K562 (cell line): ENCODE results near the gene INPP4B. TPM values are rescaled to one million over a fixed set of nuclear protein-coding genes. Genes with fewer than 3 reads are reported as not detected.

ENCODE experiments used
- ATAC-seq: fragments of 200-7000 bp; cut with Tn5 transposase; 3 replicates; pipeline ENCODE4 v1.9.1; 2020; ENCODE audit warnings: moderate library complexity
- BruUV-seq: library from RNA; stranded (reverse); fragments of 400-500 nt; replicated peaks from 2 replicates; lab custom pipeline; 2021; lab: Mats Ljungman, UMichigan
- CTCF ChIA-PET: fragments of 300-600 bp; formaldehyde crosslinking; extraction: SDS; loops from one replicate; lab custom pipeline; 2021; ENCODE audit warnings: low intra/inter-chr PET ratio; lab: Yijun Ruan, JAX
- POLR2A ChIA-PET: fragments of 300-600, 350-650 bp; sonication (Branson Sonifier 250); formaldehyde crosslinking; extraction: SDS; loops from one replicate; lab custom pipeline; 2021; ENCODE audit warnings: antibody characterized with exemption, inconsistent platforms; lab: Yijun Ruan, JAX
- DNase-seq, 4 experiments: peaks; one replicate each; pipeline versions ENCODE4 v3.0.0 to v3.0.0-alpha.2; 2011 to 2018; ENCODE audit warnings: low spot score in 3 of 4, mixed read lengths in 3 of 4; ENCODE audit errors: extremely low read depth in 1 of 4
- FAIRE-seq: peaks from 2 replicates; lab custom pipeline; 2011; peaks lifted over from hg19 to GRCh38; lab: Jason Lieb, UNC
- H2AFZ ChIP-seq: 2 replicates; pipeline ENCODE4 v1.6.0; 2011; ENCODE audit warnings: low read depth, low read length, control low read depth, inconsistent platforms
- H3K27ac ChIP-seq: fragments of 200-600 bp; 3 replicates; pipeline ENCODE4 v1.8.0; 2011; ENCODE audit warnings: low read depth, mild to moderate bottlenecking, control low read depth, inconsistent platforms, low read length, moderate library complexity, mixed read lengths; ENCODE audit errors: extremely low read depth
- H3K27me3 ChIP-seq, 2 experiments: fragments of 300-600 bp in 1 of 2; 2 replicates in 1 of 2; 3 replicates in 1 of 2; pipeline versions ENCODE4 v1.6.0 to v1.8.0; 2011; ENCODE audit warnings: inconsistent platforms in 2 of 2, low read length in 2 of 2, mild to moderate bottlenecking in 1 of 2, mixed read lengths in 1 of 2, moderate library complexity in 1 of 2; ENCODE audit not compliant: control insufficient read depth in 2 of 2, insufficient read depth in 2 of 2
- H3K36me3 ChIP-seq: fragments of 300-600 bp; 3 replicates; pipeline ENCODE4 v1.8.0; 2011; ENCODE audit warnings: mild to moderate bottlenecking, low read length, inconsistent platforms; ENCODE audit not compliant: control insufficient read depth, insufficient read depth
- H3K4me1 ChIP-seq, 2 experiments: fragments of 200-600 bp in 1 of 2; replicated peaks in 1 of 2; 2 replicates in 1 of 2; 3 replicates in 1 of 2; pipeline versions ENCODE4 v1.5.1 to v1.8.0; 2011; ENCODE audit warnings: inconsistent platforms in 2 of 2, low read length in 2 of 2, mild to moderate bottlenecking in 1 of 2, mixed read lengths in 1 of 2, moderate library complexity in 1 of 2; ENCODE audit not compliant: control insufficient read depth in 2 of 2, insufficient read depth in 2 of 2
- H3K4me2 ChIP-seq: 2 replicates; pipeline ENCODE4 v1.6.1; 2011; ENCODE audit warnings: low read length, control low read depth, inconsistent platforms, mixed read lengths; ENCODE audit not compliant: insufficient read depth
- H3K4me3 ChIP-seq: fragments of 200-600 bp; sonication (generic), shearing (Covaris generic); 2 replicates; pipeline ENCODE4 v1.5.1; 2016; ENCODE audit warnings: control low read depth, inconsistent platforms
- H3K79me2 ChIP-seq: fragments of 200-600 bp; 3 replicates; pipeline ENCODE4 v1.8.0; 2011; ENCODE audit warnings: low read length, inconsistent platforms; ENCODE audit not compliant: control insufficient read depth, insufficient read depth
- H3K9ac ChIP-seq, 2 experiments: 2 replicates each; pipeline versions ENCODE4 v1.6.0 to v1.6.1; 2011; ENCODE audit warnings: low read depth in 2 of 2, low read length in 2 of 2, control low read depth in 1 of 2, inconsistent platforms in 1 of 2, mild to moderate bottlenecking in 1 of 2, mixed read lengths in 1 of 2; ENCODE audit not compliant: insufficient read depth in 1 of 2
- H3K9me1 ChIP-seq: one replicate; pipeline ENCODE4 v1.6.0; 2011; ENCODE audit warnings: inconsistent platforms, mild to moderate bottlenecking, low read length, moderate library complexity; ENCODE audit not compliant: control insufficient read depth, insufficient read depth
- H3K9me3 ChIP-seq: replicated peaks from 2 replicates; pipeline ENCODE4 v1.5.1; 2011; ENCODE audit warnings: low read depth, low read length, inconsistent platforms; ENCODE audit not compliant: control insufficient read depth, insufficient read depth
- H4K20me1 ChIP-seq: replicated peaks from 2 replicates; pipeline ENCODE4 v1.6.1; 2011; ENCODE audit warnings: low read length, inconsistent platforms, mixed read lengths; ENCODE audit not compliant: control insufficient read depth, insufficient read depth
- BACH1 ChIP-seq: fragments of 200-800 bp; sonication (Bioruptor generic); IDR thresholded peaks from 2 replicates; pipeline ENCODE4 v1.6.1; 2016; ENCODE audit warnings: missing genetic modification characterization, missing compliant biosample characterization
- CBFB ChIP-seq: sonication (generic); formaldehyde crosslinking; IDR thresholded peaks from 2 replicates; pipeline ENCODE4 v1.4.0; 2020; ENCODE audit warnings: mild to moderate bottlenecking, missing genetic modification reagents
- CBX1 ChIP-seq: sonication (generic); IDR thresholded peaks from 2 replicates; pipeline ENCODE4 v1.6.1; 2016; ENCODE audit warnings: antibody characterized with exemption, low read depth, mild to moderate bottlenecking
- IFI16 ChIP-seq: fragments of 250-450 bp; sonication (Bioruptor Pico); IDR thresholded peaks from 2 replicates; pipeline ENCODE4 v2.1.2; 2022; ENCODE audit warnings: mild to moderate bottlenecking, inconsistent platforms
- MECOM ChIP-seq: fragments of 250-450 bp; sonication (Bioruptor Pico); IDR thresholded peaks from 2 replicates; pipeline ENCODE4 v1.8.0; 2022; ENCODE audit warnings: inconsistent platforms
- NFATC3 ChIP-seq: fragments of 450-650 bp; IDR thresholded peaks from 2 replicates; pipeline ENCODE4 v1.6.1; 2017; ENCODE audit warnings: mild to moderate bottlenecking
- NFE2L1 ChIP-seq: fragments of 450-650 bp; IDR thresholded peaks from 2 replicates; pipeline ENCODE4 v1.6.1; 2016; ENCODE audit warnings: missing genetic modification characterization, low read depth, mild to moderate bottlenecking, missing compliant biosample characterization, moderate library complexity, borderline replicate concordance
- NFIX ChIP-seq: fragments of 250-450 bp; sonication (Bioruptor Pico); IDR thresholded peaks from 2 replicates; pipeline ENCODE4 v1.4.0; 2020; ENCODE audit warnings: low read depth, mild to moderate bottlenecking, moderate library complexity
- SOX6 ChIP-seq: fragments of 450-650 bp; IDR thresholded peaks from 2 replicates; pipeline ENCODE4 v1.6.1; 2014; ENCODE audit warnings: mild to moderate bottlenecking
- TEAD2 ChIP-seq: fragments of 450-650 bp; IDR thresholded peaks from 2 replicates; pipeline ENCODE4 v1.6.1; 2016; ENCODE audit warnings: missing genetic modification characterization, control low read depth, missing compliant biosample characterization
- ZNF57 ChIP-seq: fragments of 450-650 bp; formaldehyde crosslinking; IDR thresholded peaks from 2 replicates; pipeline ENCODE4 v1.4.0; 2020; ENCODE audit warnings: mild to moderate bottlenecking, moderate library complexity
- ZNF75A ChIP-seq: fragments of 450-650 bp; formaldehyde crosslinking; IDR thresholded peaks from 2 replicates; pipeline ENCODE4 v1.4.0; 2020; ENCODE audit warnings: mild to moderate bottlenecking
- in situ Hi-C: fragments of 300-500 bp; cut with MboI; formaldehyde crosslinking; loops from 4 replicates; pipeline ENCODE4 v1.15.0; 2018; ENCODE audit warnings: inconsistent platforms, mixed read lengths
- intact Hi-C: fragments of 100-400 bp; cut with micrococcal nuclease; formaldehyde crosslinking; loops from 2 replicates; pipeline ENCODE4 v1.14.2; 2022
- polyA plus RNA-seq, 8 experiments: library from polyadenylated mRNA; depleted of rRNA in 4 of 8; stranded (reverse) in 5 of 8; unstranded in 3 of 8; fragments of >200 nt; fragmentation: Nextera tagmentation in 2 of 8; fragmentation: Illumina TruSeq in 1 of 8; extraction: Ambion mirVana in 2 of 8; extraction: Trizol in 1 of 8; gene quantifications; 2 replicates each; pipeline versions ENCODE4 v1.2.1 to v1.2.3, GENCODE V29; 2011 to 2014; ENCODE audit warnings: inconsistent platforms in 1 of 8, missing spikeins in 1 of 8
- total RNA-seq, 7 experiments: library from RNA; depleted of rRNA in 6 of 7; stranded (reverse); fragments of >200 nt in 6 of 7; fragmentation: Illumina TruSeq in 2 of 7; extraction: Trizol in 2 of 7; gene quantifications; 2 replicates each; pipeline versions ENCODE4 v1.2.1 to v1.2.3, GENCODE V29; 2011 to 2021; ENCODE audit warnings: low replicate concordance in 1 of 7
- TF ChIP-seq, protein P1 (sequence below): fragments of 450-650 bp; formaldehyde crosslinking; conservative IDR thresholded peaks from 2 replicates; pipeline ENCODE4 v1.4.0; 2022; ENCODE audit warnings: mild to moderate bottlenecking, missing genetic modification characterization
- TF ChIP-seq, protein P2 (sequence below): fragments of 450-650 bp; formaldehyde crosslinking; IDR thresholded peaks from 2 replicates; pipeline ENCODE4 v1.4.0; 2020; ENCODE audit warnings: mild to moderate bottlenecking, moderate library complexity
- TF ChIP-seq, protein P3 (sequence below): fragments of 250-450 bp; sonication (Bioruptor Pico); IDR thresholded peaks from 2 replicates; pipeline ENCODE4 v1.5.0; 2021

Gene INPP4B
- total and polyA plus RNA-seq, 9 of the 15 experiments (the other 6 are each of a cell fraction or from before 2014, with no cell fraction given) = 0.04 to 0.11 TPM; not detected in 7

DNA sequence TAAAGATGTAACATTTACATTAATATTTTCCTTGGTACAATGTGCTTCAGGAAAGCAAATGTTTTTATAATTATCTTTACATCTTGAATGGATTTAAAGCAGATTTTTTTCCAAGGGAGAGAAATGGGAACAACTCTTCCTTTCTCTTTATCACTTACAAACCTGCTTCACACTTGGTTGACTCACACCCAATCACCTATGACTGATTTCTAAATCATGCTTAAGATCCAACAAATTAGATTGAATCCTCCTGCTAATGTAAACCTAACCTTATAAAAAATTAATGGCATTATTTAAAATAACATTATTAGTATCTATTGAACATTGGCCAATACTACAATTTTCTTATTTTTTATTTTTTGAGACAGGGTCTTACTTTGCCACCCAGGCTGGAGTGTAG lies 127.1 kb downstream of the INPP4B start:
- intact Hi-C loops = no loop called here
- CTCF ChIA-PET = no interaction called here
- no peak for TF ChIP-seq TEAD2 (tag)
- no peak for TF ChIP-seq ZNF57 (CRISPR knock-in tag)
- no peak for TF ChIP-seq IFI16 (CRISPR knock-in tag)
- TF ChIP-seq NFE2L1 = no peak
- TF ChIP-seq CBFB = no peak
- TF ChIP-seq, protein P1, sequence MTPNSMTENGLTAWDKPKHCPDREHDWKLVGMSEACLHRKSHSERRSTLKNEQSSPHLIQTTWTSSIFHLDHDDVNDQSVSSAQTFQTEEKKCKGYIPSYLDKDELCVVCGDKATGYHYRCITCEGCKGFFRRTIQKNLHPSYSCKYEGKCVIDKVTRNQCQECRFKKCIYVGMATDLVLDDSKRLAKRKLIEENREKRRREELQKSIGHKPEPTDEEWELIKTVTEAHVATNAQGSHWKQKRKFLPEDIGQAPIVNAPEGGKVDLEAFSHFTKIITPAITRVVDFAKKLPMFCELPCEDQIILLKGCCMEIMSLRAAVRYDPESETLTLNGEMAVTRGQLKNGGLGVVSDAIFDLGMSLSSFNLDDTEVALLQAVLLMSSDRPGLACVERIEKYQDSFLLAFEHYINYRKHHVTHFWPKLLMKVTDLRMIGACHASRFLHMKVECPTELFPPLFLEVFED = no peak
- no peak for TF ChIP-seq SOX6
- TF ChIP-seq, protein P2, sequence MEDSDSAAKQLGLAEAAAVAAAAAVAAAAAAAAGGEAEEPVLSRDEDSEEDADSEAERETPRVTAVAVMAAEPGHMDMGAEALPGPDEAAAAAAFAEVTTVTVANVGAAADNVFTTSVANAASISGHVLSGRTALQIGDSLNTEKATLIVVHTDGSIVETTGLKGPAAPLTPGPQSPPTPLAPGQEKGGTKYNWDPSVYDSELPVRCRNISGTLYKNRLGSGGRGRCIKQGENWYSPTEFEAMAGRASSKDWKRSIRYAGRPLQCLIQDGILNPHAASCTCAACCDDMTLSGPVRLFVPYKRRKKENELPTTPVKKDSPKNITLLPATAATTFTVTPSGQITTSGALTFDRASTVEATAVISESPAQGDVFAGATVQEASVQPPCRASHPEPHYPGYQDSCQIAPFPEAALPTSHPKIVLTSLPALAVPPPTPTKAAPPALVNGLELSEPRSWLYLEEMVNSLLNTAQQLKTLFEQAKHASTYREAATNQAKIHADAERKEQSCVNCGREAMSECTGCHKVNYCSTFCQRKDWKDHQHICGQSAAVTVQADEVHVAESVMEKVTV (CRISPR knock-in tag) = no peak
- TF ChIP-seq ZNF75A (CRISPR knock-in tag) = no peak
- TF ChIP-seq NFIX (CRISPR knock-in tag) = no peak
- TF ChIP-seq NFATC3 = no peak
- no peak for TF ChIP-seq MECOM (CRISPR knock-in tag)
- no peak for TF ChIP-seq CBX1
- TF ChIP-seq BACH1 = no peak
- TF ChIP-seq, protein P3, sequence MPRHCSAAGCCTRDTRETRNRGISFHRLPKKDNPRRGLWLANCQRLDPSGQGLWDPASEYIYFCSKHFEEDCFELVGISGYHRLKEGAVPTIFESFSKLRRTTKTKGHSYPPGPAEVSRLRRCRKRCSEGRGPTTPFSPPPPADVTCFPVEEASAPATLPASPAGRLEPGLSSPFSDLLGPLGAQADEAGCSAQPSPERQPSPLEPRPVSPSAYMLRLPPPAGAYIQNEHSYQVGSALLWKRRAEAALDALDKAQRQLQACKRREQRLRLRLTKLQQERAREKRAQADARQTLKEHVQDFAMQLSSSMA (CRISPR knock-in tag) = no peak

More for the DNA sequence above, 127.1 kb downstream of the INPP4B start:
- no peaks in the 10 kb centered on the region for H3K79me2 ChIP-seq
- no TSS peak for BruUV-seq
- H3K27me3 ChIP-seq = no peaks in the 10 kb centered on the region
- no peak for FAIRE-seq
- POLR2A ChIA-PET = no interaction called here
- no peak overlapping the region for H3K27ac ChIP-seq
- no peak overlapping the region for H2AFZ ChIP-seq
- H3K4me3 ChIP-seq = no peak overlapping the region
- no peaks in the 10 kb centered on the region for H3K9me1 ChIP-seq
- no peak overlapping the region for H3K9ac ChIP-seq
- no peak for DNase-seq
- no peak overlapping the region for H3K4me2 ChIP-seq
- H4K20me1 ChIP-seq = no peaks in the 10 kb centered on the region
- in situ Hi-C loops = no loop called here
- no peak for ATAC-seq
- no peaks in the 10 kb centered on the region for H3K4me1 ChIP-seq
- no peaks in the 10 kb centered on the region for H3K9me3 ChIP-seq
- no peaks in the 10 kb centered on the region for H3K36me3 ChIP-seq
